ENCODE results near the gene CNTNAP3.
"Not testable (repeated sequence)": the region's sequence is repeated elsewhere in the genome, so short reads cannot be mapped to it uniquely, and the experiment has no call there.

Gene CNTNAP3

DNA sequence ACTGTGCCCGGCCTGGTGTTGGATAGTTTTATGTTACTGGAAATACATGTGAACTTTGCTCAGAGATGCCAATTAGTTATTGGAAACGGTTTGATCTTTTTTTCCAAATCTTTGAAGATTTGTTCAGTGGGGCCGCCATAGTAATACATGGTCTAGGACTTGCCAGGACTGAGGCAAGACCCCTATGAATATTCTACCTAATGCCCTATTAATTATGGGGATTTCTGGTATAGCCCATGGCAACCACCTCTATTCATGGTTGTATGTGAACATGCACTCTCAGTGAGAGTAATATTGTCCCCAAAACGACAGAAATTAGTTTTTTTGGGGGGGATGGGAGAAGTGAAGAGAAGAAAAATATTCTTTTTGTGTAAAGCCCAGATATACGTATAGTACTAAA lies 220.3 kb downstream of the CNTNAP3 start:
- not testable (repeated sequence) for DNase-seq (ENCODE audit: low read depth)

DNA sequence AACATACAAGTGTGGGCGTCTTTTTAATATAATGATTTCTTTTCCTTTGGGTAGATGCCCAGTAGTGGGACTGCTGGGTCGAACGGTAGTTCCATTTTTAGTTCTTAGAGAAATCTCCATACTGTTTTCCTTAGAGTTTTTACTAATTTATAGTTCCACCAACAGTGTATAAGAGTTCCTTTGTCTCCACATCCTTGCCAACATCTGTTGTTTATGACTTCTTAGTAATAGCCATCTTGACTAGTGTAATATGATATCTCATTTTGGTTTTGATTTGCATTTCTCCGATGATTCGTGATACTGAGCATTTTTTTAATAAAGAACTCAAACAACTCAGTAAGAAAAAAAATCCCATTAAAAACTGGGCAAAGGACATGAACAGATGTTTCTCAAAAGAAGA lies 225.0 kb downstream of the CNTNAP3 start:
- DNase-seq (ENCODE audit: low read depth) = not testable (repeated sequence)

DNA sequence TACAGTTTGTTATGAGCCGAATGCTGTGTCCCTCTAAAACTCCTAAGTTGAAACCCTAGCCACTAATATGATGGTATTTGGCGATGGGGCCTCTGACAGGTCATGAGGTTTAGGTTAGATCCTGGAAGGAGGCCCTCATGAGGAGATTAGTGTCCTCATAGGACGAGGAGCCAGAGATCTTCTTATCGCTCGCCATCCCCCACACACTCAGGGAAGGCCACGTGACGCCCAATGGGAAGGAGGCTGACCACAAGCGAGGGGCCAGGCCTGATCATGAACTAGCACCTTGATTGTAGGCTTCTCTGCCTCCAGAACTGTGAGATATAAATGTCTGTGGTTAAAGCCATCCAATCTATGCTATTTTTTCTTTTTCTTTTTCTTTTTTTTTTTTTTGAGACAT lies 233.5 kb downstream of the CNTNAP3 start:
- DNase-seq (ENCODE audit: low read depth) = not testable (repeated sequence)

DNA sequence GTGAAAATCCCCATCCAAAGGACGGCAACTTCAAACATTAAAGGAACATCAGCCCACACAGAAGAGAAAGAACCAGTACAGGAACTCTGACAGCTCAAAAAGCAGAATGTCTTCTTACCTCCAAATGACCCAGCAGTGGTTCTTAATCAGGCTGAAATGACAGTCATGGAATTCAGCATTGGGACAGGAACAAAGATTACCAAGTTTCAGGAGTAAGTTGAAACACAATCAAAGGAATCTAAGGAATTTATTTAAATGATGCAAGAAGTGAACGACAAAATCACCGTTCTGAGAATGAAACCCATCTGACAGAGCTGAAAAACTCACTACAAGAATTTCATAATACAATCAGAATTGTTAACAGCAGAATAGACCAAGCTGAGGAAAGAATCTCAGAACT lies 241.1 kb downstream of the CNTNAP3 start:
- not testable (repeated sequence) for DNase-seq (ENCODE audit: low read depth)

DNA sequence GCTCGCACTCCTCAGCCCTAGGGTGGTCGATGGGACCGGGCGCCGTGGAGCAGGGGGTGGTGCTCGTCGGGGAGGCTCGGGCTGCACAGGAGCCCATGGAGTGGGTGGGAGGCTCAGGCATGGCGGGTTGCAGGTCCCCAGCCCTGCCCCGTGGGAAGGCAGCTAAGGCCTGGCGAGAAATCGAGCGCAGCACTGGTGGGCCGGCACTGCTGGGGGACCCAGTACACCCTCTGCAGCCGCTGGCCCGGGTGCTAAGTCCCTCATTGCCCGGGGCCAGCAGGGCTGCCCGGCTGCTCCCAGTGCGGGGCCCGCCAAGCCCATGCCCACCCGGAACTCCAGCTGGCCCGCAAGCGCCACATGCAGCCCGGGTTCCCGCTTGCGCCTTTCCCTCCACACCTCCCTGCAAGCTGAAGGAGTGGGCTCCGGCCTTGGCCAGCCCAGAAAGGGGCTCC lies 245.6 kb downstream of the CNTNAP3 start:
- DNase-seq (ENCODE audit: low read depth) = not testable (repeated sequence)

DNA sequence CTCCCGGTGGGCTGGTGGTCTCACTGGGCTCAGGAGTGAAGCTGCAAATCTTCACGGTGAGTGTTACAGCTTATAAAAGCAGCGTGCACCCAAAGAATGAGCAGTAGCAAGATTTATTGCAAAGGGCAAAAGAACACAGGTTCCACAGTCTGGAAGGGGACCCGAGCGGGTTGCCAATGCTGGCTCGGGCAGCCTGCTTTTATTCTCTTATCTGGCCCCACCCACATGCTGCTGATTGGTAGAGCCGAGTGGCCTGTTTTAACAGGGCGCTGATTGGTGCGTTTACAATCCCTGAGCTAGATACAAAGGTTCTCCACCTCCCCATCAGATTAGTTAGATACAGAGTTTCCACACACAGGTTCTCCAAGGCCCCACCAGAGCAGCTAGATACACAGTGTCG lies 246.2 kb downstream of the CNTNAP3 start:
- DNase-seq (ENCODE audit: low read depth) = not testable (repeated sequence)

DNA sequence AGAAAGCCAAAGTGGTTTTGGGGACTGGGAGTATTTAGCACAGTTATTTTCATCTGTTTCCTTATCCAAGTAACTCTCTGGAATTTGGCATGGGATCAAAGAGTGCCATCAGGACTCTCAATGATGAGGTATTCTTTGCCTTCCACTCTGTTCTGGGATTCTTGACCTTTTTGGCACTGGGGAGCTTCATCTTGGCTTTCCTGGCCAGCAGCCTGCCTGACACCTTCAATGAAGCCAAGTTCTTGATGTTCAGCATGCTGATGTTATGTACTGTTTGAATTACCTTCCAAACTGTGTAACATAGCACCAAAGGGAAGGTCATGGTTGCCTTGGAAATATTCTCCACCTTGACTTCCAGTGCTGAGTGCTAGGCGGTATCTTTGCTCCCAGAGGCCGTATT lies 248.8 kb downstream of the CNTNAP3 start:
- DNase-seq (ENCODE audit: low read depth) = not testable (repeated sequence)

DNA sequence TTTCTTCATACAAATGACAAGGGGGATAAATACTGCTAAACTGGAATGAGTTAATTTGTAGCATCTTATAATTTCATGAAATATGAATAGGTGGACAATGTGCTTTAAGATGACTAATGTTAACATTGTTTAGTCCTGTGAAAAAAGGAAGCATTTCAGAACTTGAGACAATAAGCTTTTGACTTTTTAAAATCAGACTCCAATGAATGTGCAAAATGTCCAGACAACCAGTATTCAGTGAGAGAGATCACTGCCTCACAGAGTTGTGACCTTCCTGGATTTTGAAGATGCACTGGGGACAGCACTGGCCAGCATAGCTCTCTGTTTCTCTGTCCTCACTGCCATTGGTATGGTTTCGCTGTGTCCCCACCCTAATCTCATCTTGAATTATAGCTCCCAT lies 249.7 kb downstream of the CNTNAP3 start:
- DNase-seq (ENCODE audit: low read depth) = not testable (repeated sequence)

DNA sequence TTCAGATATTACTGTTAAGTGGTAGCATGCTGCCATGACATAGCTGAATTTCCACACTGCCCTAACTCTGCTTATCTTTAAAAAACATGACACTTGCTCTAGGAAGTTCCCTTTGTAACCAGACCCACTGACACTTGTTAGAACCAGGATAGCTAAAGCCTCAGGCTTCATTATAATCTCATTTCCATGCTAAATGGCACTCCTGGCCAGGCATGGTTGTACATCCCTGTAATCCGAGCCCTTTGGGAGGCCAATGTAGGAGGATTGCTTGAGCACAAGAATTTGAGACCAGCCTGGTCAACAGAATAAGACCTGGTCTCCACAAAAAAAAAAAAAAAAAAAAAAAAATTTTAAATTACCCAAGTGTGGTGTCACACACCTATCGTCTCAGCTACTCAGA lies 254.1 kb downstream of the CNTNAP3 start:
- not testable (repeated sequence) for DNase-seq (ENCODE audit: low read depth)

DNA sequence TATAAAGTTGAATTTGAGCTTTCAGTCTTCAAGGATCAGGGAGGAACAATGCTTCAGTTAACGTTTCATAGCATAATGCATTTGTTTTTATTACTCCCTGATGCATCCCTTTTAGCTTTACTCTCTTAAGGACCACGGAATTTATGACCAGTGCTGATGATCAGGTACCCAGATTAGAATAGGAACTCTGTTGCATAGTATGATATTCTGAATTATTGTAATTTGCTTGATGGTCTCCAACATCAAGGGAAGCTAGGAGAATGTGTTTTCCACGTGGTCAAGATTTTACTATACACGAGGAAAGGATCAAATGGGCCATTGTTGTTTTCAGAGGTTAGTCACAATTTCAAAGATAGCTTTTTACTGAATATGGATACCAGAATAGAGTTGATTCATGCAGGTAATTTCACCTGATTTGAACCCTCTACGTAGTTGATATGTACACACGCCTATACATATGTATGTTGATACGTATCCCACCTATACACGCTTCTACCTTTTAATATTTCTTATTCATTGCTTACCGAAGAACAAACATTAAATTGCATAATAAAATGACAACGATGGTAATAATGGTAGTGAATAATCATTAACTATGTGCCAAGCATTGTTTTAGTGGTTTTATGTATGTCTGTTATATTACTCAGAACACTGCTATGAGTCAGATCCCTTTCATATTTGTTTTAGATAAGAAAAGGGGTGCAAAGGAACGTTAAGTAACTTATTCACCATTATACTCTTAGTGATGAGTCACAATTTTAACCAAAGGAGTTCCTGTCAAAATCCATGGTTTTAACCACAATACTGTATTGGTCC lies 257.6 kb downstream of the CNTNAP3 start:
- DNase-seq (ENCODE audit: low read depth) = not testable (repeated sequence)

DNA sequence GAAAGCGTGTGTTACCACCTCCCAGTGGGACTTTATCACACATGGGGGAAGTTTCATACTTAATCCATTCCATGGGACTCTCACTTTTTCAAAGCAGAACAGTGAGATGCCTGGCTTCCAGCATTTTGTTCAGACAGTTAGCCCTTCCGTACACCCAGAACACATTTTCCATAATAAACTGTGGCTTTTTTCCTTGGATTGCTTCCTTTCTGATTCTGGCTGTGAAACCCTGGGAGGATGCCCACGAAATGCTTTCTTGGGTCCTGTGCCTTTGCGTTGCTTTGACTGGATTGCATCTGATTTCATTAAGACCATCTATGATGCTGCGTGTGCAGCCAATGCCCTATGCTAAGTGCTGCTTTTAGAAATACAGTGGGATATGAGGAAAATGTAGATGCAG lies 259.1 kb downstream of the CNTNAP3 start:
- DNase-seq (ENCODE audit: low read depth) = not testable (repeated sequence)

DNA sequence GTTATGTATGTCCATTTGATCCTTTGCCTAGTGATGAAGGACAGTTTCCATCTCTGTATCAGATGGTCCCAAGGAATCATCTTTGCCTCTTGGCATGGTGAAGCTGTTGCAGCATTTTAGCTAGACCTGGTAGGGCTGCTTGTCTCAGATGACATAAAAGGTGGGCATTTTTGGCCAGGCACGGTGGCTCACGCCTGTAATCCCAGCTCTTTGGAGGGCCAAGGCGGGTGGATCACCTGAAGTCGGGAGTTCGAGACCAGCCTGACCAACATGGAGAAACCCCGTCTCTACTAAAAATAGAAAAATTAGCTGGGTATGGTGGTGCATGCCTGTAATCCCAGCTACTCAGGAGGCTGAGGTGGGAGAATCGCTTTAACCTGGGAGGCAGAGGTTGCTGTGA lies 259.8 kb downstream of the CNTNAP3 start:
- DNase-seq (ENCODE audit: low read depth) = not testable (repeated sequence)

DNA sequence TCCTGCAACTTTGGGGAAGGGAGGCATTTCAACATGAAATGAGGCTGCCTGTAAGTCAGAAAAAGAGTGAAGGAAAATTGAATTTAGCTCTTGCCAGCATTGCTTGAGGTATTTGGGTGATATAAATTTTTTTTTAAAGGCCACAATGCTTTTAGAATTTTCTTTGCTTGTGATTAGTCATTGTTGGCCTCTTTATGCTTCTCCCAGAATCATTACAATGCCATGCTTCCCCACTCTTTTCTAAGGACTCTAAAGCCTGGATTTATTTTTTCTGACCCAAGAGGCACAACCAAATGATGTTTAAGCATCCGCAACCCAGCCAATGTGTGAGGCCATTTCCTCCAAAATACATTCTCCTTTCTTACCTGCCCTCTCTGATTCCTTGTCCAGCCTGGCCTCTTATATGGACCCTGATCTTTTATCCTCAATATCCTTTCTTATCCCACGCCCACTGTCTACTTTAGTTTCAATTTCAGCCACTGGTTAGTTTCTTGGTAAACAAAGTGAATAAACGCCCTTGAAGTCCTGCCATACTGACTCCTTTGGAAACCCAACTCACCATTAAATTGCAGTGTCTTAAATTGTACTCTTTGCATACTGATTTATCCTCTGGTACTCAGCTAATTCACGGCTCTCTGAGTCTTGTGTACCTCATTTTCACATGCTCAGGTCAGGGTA lies 261.9 kb downstream of the CNTNAP3 start:
- DNase-seq (ENCODE audit: low read depth) = not testable (repeated sequence)

All from EH (cell line).